ENCODE results near the gene CELF2.

CELF2 gene

DNA sequence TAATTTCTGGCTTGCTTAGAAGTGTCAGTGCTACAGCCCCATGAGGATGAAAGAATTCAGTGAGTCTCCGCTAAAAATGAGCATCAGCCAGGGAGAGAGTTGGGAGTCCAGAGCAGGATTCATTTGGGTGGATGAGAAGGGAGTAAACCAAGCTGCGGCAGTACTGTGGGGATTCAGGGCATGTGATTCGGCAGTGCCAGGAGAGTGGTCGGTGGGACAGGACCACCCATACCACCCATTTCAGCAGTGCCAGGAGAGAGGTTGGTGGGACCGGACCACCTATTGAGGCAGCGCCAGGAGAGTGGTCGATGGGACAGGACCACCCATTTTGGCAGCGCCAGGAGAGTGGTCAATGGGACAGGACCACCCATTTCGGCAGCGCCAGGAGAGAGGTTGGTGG, 144.2 kb downstream of the CELF2 start:
- no peak for TF ChIP-seq FOXP2 (optimal IDR thresholded peaks at IDR 0.05; ENCODE audit: borderline replicate concordance, extremely low read depth, extremely low read length, insufficient read depth)
- no peak for TF ChIP-seq POLR2AphosphoS5 (IDR thresholded peaks at IDR 0.05; ENCODE audit: low read depth, low read length)
- TF ChIP-seq, protein P1, sequence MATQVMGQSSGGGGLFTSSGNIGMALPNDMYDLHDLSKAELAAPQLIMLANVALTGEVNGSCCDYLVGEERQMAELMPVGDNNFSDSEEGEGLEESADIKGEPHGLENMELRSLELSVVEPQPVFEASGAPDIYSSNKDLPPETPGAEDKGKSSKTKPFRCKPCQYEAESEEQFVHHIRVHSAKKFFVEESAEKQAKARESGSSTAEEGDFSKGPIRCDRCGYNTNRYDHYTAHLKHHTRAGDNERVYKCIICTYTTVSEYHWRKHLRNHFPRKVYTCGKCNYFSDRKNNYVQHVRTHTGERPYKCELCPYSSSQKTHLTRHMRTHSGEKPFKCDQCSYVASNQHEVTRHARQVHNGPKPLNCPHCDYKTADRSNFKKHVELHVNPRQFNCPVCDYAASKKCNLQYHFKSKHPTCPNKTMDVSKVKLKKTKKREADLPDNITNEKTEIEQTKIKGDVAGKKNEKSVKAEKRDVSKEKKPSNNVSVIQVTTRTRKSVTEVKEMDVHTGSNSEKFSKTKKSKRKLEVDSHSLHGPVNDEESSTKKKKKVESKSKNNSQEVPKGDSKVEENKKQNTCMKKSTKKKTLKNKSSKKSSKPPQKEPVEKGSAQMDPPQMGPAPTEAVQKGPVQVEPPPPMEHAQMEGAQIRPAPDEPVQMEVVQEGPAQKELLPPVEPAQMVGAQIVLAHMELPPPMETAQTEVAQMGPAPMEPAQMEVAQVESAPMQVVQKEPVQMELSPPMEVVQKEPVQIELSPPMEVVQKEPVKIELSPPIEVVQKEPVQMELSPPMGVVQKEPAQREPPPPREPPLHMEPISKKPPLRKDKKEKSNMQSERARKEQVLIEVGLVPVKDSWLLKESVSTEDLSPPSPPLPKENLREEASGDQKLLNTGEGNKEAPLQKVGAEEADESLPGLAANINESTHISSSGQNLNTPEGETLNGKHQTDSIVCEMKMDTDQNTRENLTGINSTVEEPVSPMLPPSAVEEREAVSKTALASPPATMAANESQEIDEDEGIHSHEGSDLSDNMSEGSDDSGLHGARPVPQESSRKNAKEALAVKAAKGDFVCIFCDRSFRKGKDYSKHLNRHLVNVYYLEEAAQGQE (IDR thresholded peaks at IDR 0.05; ENCODE audit: insufficient read depth in 1 of 2, low read depth in 2 of 2, low read length in 2 of 2) = no peak
- TF ChIP-seq TAF1 (IDR thresholded peaks at IDR 0.05; ENCODE audit: borderline replicate concordance, insufficient read depth, low read length) = no peak
- TF ChIP-seq SIN3A (IDR thresholded peaks at IDR 0.05; ENCODE audit: borderline replicate concordance, insufficient read depth, low read length) = no peak

DNA sequence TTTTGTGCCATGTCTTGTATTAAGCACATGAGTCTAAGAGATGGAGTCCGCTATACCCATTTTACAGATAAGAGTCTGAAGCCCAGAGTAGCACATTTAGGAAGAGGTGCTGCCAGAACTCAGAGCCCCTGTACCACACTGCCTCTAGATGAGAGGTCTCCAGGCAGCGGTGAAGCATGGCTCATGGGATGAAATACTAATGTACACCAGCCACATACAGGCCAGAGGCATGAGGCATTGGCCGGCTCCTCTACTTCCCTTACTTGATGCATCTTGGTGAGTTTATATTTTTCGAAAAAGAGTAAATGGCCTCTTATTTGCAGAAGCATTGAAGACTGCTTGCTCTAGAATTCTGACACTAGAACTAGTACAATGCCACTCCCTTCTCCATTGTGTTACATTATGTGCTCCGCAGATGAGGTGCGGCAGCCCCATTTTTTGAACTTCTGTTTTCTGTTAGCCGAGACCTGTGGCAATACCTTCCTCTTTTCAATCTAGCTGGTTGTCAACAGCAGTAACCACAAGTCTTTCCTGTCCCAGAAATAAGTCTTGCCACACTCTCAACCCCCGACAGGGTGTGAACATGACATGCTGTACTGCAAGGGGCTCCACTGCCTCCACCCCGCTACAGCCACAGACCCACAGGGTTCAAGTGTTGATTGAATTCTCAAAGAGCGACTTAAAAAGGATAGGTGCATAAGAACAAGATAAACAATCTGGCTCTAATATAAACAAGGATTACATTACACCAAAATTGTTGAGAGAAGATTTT, 145.3 kb downstream of the CELF2 start:
- TF ChIP-seq TAF1 (IDR thresholded peaks at IDR 0.05; ENCODE audit: borderline replicate concordance, insufficient read depth, low read length) (no peak), FOXP2 (optimal IDR thresholded peaks at IDR 0.05; ENCODE audit: borderline replicate concordance, extremely low read depth, extremely low read length, insufficient read depth) (no peak), SIN3A (IDR thresholded peaks at IDR 0.05; ENCODE audit: borderline replicate concordance, insufficient read depth, low read length) (no peak), POLR2AphosphoS5 (IDR thresholded peaks at IDR 0.05; ENCODE audit: low read depth, low read length) (no peak)
- TF ChIP-seq, protein P1 (IDR thresholded peaks at IDR 0.05; ENCODE audit: insufficient read depth in 1 of 2, low read depth in 2 of 2, low read length in 2 of 2) = no peak

DNA sequence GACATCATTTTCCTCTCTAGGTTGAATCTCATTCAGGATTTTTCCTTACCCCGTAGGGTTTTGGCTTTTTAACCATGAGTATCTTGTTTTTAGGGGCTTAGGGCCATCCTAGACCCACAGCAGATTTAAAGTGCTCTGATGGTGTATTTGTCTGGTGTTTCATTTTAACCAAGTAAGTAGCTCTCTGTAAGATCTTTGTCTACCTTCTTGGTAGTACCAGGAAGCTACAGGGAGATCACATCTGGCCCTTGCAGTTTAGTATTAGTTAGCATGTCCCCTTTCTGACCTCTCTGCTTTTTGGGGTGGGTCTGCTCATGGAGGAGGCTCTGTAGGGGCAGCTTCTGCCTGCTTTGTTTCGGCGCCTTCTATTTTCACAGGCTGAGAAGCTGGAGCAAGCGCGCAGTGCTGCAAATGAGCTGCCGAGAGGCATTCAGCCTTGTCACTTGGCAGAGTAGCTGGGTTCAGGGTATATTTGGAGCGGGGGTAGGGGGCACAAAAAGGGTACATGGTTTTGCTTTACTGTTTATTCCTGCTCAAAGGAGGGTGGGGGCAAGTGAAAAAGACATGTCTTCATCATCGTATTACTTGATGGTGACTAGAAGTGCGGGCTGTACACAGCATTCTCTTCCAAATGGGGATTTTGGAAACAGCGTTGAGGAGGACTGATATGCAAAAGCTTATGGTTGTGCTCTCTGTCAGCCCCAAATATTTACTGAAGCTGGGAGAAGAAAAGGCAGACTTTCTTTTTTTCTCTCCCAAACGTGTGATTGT, 146.3 kb downstream of the CELF2 start:
- TF ChIP-seq, protein P1 (IDR thresholded peaks at IDR 0.05; ENCODE audit: insufficient read depth in 1 of 2, low read depth in 2 of 2, low read length in 2 of 2) = no peak
- TF ChIP-seq TAF1 (IDR thresholded peaks at IDR 0.05; ENCODE audit: borderline replicate concordance, insufficient read depth, low read length) (no peak), SIN3A (IDR thresholded peaks at IDR 0.05; ENCODE audit: borderline replicate concordance, insufficient read depth, low read length) (no peak), POLR2AphosphoS5 (IDR thresholded peaks at IDR 0.05; ENCODE audit: low read depth, low read length) (no peak), FOXP2 (optimal IDR thresholded peaks at IDR 0.05; ENCODE audit: borderline replicate concordance, extremely low read depth, extremely low read length, insufficient read depth) (no peak)

DNA sequence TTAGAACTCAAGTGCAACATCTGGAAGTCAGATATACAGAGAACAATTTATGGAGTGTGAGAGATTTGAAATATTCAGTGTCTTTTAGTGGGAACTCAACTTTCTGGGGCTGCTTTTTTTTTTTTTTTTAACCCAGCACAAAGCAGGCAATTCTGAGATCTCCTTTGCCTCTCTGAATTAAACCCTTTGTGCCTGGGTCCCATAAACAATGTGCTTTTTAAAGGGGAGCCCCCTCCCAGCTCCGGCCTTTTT, 146.8 kb downstream of the CELF2 start:
- TF ChIP-seq FOXP2 (optimal IDR thresholded peaks at IDR 0.05; ENCODE audit: borderline replicate concordance, extremely low read depth, extremely low read length, insufficient read depth) = no peak
- no peak for TF ChIP-seq POLR2AphosphoS5 (IDR thresholded peaks at IDR 0.05; ENCODE audit: low read depth, low read length)
- TF ChIP-seq SIN3A (IDR thresholded peaks at IDR 0.05; ENCODE audit: borderline replicate concordance, insufficient read depth, low read length) = no peak
- TF ChIP-seq TAF1 (IDR thresholded peaks at IDR 0.05; ENCODE audit: borderline replicate concordance, insufficient read depth, low read length) = no peak
- TF ChIP-seq, protein P1 (IDR thresholded peaks at IDR 0.05; ENCODE audit: insufficient read depth in 1 of 2, low read depth in 2 of 2, low read length in 2 of 2) = no peak

Measured in PFSK-1 (cell line).